ENCODE results near the gene AGL.

DNA sequence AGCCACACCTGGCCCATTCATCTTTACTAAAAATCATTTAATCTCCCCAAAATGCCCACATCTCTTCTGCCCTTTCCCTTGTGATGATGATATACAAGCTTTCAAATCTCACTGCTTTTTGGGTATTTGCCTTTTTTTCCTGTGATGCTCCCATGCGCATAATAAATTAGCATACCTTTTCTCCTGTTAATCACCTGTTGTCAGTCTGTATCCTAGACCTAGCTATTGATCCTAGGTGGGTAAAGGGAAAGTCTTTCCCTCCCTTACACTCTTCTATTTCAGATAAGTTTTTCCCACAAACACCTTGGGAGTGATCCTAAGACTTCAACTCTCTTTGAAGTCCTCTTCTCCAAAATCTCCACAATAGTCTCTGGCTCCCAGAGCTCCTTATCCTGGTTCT, 107.7 kb downstream of the AGL start:
- TF ChIP-seq ZNF501 (tag by site-specific recombination; IDR thresholded peaks at IDR 0.05) (no peak), YY1 (tag by site-specific recombination; IDR thresholded peaks at IDR 0.05) (no peak), CTCF (tag by site-specific recombination; IDR thresholded peaks at IDR 0.05) (no peak), ZNF561 (tag by site-specific recombination; IDR thresholded peaks at IDR 0.05; ENCODE audit: borderline replicate concordance) (no peak), REST (tag by site-specific recombination; IDR thresholded peaks at IDR 0.05) (no peak), ZBTB21 (tag by site-specific recombination; IDR thresholded peaks at IDR 0.05) (no peak), ZNF10 (tag by site-specific recombination; IDR thresholded peaks at IDR 0.05) (no peak), ZBTB48 (tag by site-specific recombination; IDR thresholded peaks at IDR 0.05) (no peak), ATF2 (tag by site-specific recombination; IDR thresholded peaks at IDR 0.05; ENCODE audit: low read depth) (no peak), ZBTB44 (tag by site-specific recombination; IDR thresholded peaks at IDR 0.05) (no peak), GLI2 (tag by site-specific recombination; IDR thresholded peaks at IDR 0.05; ENCODE audit: borderline replicate concordance, low read depth) (no peak), ZNF654 (tag by site-specific recombination; IDR thresholded peaks at IDR 0.05; ENCODE audit: low read depth) (no peak), ZNF274 (IDR thresholded peaks at IDR 0.05; ENCODE audit: low read length) (no peak), ZNF274 (tag by site-specific recombination; IDR thresholded peaks at IDR 0.05; ENCODE audit: borderline replicate concordance) (no peak), ZNF174 (tag by site-specific recombination; IDR thresholded peaks at IDR 0.05) (no peak)
